Glutamatergic neuron (in vitro differentiated cells): Measurements from ENCODE around the gene SASH1. TPM values are rescaled to one million over a fixed set of nuclear protein-coding genes. Genes with fewer than 3 reads are reported as not detected.

ENCODE experiments used
- DNase-seq: peaks from one replicate; pipeline ENCODE4 v3.0.0; 2022
- H3K27ac Mint-ChIP-seq: one replicate; pipeline ENCODE4 v1.8.0; 2020; ENCODE audit warnings: mild to moderate bottlenecking, mixed read lengths, inconsistent platforms; ENCODE audit not compliant: unreplicated experiment
- H3K27me3 Mint-ChIP-seq: one replicate; pipeline ENCODE4 v1.8.0; 2020; ENCODE audit warnings: mild to moderate bottlenecking, moderate library complexity, mixed read lengths, inconsistent platforms; ENCODE audit not compliant: unreplicated experiment
- H3K36me3 Mint-ChIP-seq: one replicate; pipeline ENCODE4 v1.8.0; 2020; ENCODE audit warnings: mild to moderate bottlenecking, mixed read lengths, inconsistent platforms; ENCODE audit not compliant: unreplicated experiment
- H3K4me1 Mint-ChIP-seq: one replicate; pipeline ENCODE4 v1.8.0; 2020; ENCODE audit warnings: mild to moderate bottlenecking, low read depth, mixed read lengths, inconsistent platforms; ENCODE audit not compliant: unreplicated experiment
- H3K4me3 Mint-ChIP-seq: one replicate; pipeline ENCODE4 v1.8.0; 2020; ENCODE audit warnings: mild to moderate bottlenecking, mixed read lengths, inconsistent platforms; ENCODE audit not compliant: unreplicated experiment
- H3K9me3 Mint-ChIP-seq: one replicate; pipeline ENCODE4 v1.8.0; 2020; ENCODE audit warnings: mild to moderate bottlenecking, moderate library complexity, mixed read lengths, inconsistent platforms; ENCODE audit not compliant: unreplicated experiment
- total RNA-seq: library from RNA; stranded (reverse); fragmentation: NEBNext Ultra II Directional; extraction: Animal tissue kit (Norgen Biotek cat#: 25700); gene quantifications from one replicate; pipeline ENCODE4 v1.2.1, GENCODE V29; 2021; ENCODE audit not compliant: unreplicated experiment
- TF ChIP-seq, protein P1 (sequence below): fragments of 200-600 bp; sonication (generic); IDR thresholded peaks from one replicate; pipeline ENCODE4 v1.5.0; 2021; ENCODE audit not compliant: partially characterized antibody, unreplicated experiment

The SASH1 gene
- total RNA-seq, 1 donor from 2014 or later: 5.0 TPM

- H3K27ac Mint-ChIP-seq: no peak overlapping the region
- no peak overlapping the region for H3K4me3 Mint-ChIP-seq
- TF ChIP-seq, protein P1, sequence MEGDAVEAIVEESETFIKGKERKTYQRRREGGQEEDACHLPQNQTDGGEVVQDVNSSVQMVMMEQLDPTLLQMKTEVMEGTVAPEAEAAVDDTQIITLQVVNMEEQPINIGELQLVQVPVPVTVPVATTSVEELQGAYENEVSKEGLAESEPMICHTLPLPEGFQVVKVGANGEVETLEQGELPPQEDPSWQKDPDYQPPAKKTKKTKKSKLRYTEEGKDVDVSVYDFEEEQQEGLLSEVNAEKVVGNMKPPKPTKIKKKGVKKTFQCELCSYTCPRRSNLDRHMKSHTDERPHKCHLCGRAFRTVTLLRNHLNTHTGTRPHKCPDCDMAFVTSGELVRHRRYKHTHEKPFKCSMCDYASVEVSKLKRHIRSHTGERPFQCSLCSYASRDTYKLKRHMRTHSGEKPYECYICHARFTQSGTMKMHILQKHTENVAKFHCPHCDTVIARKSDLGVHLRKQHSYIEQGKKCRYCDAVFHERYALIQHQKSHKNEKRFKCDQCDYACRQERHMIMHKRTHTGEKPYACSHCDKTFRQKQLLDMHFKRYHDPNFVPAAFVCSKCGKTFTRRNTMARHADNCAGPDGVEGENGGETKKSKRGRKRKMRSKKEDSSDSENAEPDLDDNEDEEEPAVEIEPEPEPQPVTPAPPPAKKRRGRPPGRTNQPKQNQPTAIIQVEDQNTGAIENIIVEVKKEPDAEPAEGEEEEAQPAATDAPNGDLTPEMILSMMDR: no peak
- H3K36me3 Mint-ChIP-seq: no peaks in the 10 kb centered on the region
- H3K9me3 Mint-ChIP-seq: no peaks in the 10 kb centered on the region
- no peak for DNase-seq
- H3K27me3 Mint-ChIP-seq: peaks cover 3% of the 10 kb centered on the region
- peaks cover 13% of the 10 kb centered on the region for H3K4me1 Mint-ChIP-seq
Measured at GRCh38 chr6:148459238-148459637, 116.6 kb downstream of the SASH1 start.

DNA sequence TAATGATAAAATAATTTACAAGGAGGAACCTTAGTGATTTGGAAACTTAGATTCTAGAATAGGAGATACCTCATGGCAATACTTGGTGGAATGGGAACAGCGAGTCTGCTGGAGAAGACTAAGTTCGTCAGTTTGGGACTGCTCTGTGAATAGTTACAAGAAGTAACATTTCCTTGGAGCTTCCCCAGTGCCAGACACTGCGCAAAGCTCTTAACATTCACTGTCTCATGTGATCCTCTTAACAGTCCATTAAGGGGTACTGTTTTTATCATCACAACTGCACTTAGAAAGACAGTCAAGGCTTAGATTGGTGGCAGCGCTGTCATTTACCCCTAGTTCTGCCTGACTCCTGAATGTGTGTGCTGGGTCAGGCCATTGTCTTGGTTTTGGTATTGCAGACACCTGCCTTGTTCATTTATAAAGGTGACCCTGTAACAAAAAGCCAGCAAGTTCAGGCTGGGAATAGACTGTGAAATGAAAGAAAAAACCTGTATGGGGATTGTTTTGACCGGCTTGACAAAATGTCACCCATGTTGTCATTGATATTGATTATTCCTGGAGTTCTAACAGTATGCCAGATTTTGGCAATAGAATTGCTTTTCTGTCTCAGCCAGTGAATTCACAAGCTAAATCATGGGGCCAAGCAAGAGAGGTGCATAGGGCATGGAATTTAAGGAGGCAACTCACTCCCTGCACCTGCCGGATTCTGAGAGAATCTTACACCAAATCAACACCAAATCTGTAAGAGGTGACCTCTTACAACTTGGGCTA, 118.4 kb downstream of the SASH1 start:
- Mint-ChIP-seq H3K27ac (no peak overlapping the region), H3K27me3 (peaks cover 2% of the 10 kb centered on the region), H3K4me1 (peaks cover 16% of the 10 kb centered on the region), H3K36me3 (no peaks in the 10 kb centered on the region), H3K9me3 (no peaks in the 10 kb centered on the region), H3K4me3 (no peak overlapping the region)
- TF ChIP-seq, protein P1: no peak
- no peak for DNase-seq

- no peak for DNase-seq
- Mint-ChIP-seq H3K9me3 (no peaks in the 10 kb centered on the region), H3K4me1 (peaks cover 16% of the 10 kb centered on the region), H3K4me3 (no peak overlapping the region), H3K36me3 (no peaks in the 10 kb centered on the region), H3K27me3 (no peaks in the 10 kb centered on the region), H3K27ac (no peak overlapping the region)
- TF ChIP-seq, protein P1: no peak
Measured at GRCh38 chr6:148461986-148462577, 119.4 kb downstream of the SASH1 start.

DNA sequence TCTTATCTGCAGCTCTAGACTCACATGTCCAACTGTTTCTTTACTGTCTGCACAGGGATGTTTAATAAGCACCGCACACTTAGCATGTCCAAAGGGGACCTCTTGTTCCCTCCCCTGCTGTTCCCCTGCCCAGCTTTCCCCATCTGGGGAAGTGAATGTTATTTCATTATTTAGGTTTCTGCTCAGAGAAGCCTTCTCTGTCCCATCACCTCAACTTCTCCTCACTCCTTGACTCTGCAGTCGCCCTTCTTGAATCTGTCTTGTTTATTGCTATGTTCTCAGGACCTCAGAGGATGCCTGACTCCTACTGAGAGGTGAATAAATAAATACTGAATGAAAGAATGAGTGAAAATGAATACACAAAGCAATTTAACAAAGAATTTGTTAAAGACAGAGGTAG, 121.0 kb downstream of the SASH1 start:
- Mint-ChIP-seq H3K9me3 (no peaks in the 10 kb centered on the region), H3K4me1 (peaks cover 16% of the 10 kb centered on the region)

More for the DNA sequence above, 121.0 kb downstream of the SASH1 start:
- Mint-ChIP-seq H3K4me3 (no peak overlapping the region), H3K36me3 (no peaks in the 10 kb centered on the region), H3K27ac (no peak overlapping the region), H3K27me3 (no peaks in the 10 kb centered on the region)
- DNase-seq: no peak
- TF ChIP-seq, protein P1: no peak
